ENCODE data around the gene CLDN4.
"Not testable (repeated sequence)": the region's sequence is repeated elsewhere in the genome, so short reads cannot be mapped to it uniquely, and the experiment has no call there.

Gene CLDN4

GRCh38 chr7:73844131-73844547 lies 13.3 kb downstream of the CLDN4 start:
- FAIRE-seq, result no peak

GRCh38 chr7:73844848-73845460 lies 14.2 kb downstream of the CLDN4 start:
- no peak for FAIRE-seq

GRCh38 chr7:73845701-73846195 lies 15.0 kb downstream of the CLDN4 start:
- FAIRE-seq, result not testable (repeated sequence)

GRCh38 chr7:73847941-73848723 lies 17.3 kb downstream of the CLDN4 start:
- no peak for FAIRE-seq

DNA sequence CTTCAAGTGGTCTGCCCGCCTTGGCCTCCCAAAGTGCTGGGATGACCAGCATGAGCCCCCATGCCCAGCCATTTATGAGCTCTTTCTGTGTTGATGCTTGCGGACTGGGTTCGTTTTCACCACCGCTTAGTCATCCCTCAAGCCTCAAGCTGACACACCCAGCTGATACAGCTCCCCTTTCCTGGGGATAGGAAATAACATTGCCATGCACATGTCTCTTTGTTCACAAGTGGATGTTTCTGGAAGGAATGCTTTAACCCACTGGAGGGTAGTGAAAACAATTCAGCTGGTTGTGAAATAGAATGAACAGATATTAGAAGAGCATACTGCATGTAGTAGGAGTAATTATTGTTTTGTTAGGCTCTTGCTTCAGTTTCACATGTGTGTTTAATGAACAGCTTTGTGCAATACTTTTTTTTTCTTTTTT lies 20.0 kb downstream of the CLDN4 start:
- FAIRE-seq, result no peak

DNA sequence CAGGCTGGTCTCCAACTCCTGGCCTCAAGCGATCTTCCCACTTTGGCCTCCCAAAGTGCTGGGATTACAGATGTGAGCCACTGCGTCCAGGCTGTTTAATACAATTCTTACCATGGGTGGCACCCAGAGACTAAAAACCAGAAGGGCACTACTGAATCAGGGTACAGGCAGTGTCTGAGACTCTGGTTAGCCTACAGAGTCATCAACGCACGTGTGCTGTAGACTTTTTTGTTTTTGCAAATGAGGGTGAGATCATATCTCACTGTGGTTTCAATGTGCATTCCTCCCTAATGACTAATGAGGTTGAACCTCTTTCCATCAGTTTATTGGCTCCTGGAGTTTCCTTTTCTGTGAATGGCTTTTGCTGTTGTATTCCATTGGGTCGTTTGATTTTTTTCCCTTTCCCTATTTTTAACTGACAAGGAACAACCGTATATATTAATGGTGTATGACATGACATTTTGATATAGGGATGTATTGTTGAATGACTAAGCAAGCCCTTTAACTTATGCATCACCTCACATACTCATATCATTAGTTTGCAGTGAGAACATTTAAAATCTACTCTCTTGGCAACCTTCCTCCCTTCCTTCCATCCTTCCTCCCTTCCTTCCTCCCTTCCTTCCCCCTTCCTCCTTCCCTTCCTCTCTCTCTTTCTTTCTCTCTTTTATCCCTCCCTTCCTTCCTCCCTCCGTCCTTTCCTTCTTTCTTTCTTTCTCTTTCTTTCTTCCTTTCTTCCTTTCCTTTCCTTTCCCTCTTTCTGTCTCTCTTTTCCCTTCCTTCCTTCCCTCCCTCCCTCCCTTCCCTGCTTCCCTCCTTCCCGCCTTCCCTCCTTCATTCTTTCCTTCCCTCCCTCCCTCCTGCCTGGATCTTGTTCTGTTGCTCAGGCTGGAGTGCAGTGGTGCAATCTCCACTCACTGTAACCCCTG lies 20.9 kb downstream of the CLDN4 start:
- no peak for FAIRE-seq

DNA sequence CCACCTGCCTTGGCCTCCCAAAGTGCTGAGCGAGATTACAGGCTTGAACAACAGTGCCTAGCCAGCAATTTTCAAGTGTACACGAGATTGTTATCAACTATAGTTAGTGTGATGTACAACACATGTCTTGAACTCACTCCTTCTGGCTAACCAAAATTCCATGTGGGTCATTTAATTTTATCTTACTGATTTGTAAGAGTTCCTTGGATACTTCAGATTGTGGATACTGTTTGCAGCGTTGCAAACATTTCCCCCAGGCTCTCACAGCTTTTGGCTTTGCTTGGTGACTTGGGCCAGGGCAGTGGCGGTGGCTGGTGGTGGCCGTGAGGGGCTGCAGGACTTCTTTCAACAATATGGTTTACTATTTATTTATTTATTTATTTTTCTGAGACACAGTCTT lies 21.7 kb downstream of the CLDN4 start:
- no peak for FAIRE-seq

- FAIRE-seq, result no peak
Measured at GRCh38 chr7:73856941-73857340, 26.1 kb downstream of the CLDN4 start.

DNA sequence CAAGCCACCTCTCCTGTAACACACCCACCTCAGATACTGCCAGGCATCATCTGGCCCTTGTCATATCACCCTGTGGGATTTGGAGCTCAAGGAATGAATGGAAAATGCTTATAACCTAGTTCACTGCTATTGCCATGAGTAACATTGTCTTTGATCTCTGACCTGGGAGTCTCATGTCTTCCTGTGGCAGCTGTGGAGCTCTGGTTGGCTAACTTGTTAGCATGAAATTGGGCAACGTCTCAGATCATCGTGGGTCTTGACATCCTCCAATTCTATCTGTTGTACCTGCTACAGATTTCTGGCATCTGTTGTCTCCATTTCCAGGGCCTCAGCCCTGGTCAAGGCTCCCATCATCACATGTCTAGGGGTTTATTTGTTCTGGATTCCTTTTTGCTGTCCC lies 28.0 kb downstream of the CLDN4 start:
- FAIRE-seq, result no peak

GRCh38 chr7:73860859-73861258 lies 30.1 kb downstream of the CLDN4 start, which contains the start of gene TMEM270:
Gene TMEM270 (plus strand): TSS chr7:73861159. CDS start chr7:73861195, 36 bp downstream.
- FAIRE-seq, result no peak

DNA sequence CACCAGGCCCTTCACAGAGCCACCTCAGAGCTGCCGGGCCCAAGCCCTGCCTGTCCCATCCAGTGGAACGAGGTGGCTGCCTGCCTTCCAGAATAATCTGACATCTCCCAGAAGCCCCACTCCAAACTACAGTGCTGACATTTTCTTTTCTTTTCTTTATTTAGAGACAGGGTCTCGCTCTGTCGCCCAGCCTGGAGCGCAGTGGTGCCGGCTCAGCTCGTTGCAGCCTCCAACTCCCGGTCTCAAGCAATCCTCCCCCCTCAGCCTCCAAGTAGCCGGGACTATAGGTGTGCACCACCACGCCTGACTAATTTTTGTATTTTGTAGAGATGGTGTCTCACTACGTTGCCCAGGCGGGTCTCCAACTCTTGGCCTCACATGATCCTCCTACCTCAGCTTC lies 30.5 kb downstream of the CLDN4 start:
- no peak for FAIRE-seq

GRCh38 chr7:73864981-73865711 lies 34.4 kb downstream of the CLDN4 start:
- FAIRE-seq, result no peak

DNA sequence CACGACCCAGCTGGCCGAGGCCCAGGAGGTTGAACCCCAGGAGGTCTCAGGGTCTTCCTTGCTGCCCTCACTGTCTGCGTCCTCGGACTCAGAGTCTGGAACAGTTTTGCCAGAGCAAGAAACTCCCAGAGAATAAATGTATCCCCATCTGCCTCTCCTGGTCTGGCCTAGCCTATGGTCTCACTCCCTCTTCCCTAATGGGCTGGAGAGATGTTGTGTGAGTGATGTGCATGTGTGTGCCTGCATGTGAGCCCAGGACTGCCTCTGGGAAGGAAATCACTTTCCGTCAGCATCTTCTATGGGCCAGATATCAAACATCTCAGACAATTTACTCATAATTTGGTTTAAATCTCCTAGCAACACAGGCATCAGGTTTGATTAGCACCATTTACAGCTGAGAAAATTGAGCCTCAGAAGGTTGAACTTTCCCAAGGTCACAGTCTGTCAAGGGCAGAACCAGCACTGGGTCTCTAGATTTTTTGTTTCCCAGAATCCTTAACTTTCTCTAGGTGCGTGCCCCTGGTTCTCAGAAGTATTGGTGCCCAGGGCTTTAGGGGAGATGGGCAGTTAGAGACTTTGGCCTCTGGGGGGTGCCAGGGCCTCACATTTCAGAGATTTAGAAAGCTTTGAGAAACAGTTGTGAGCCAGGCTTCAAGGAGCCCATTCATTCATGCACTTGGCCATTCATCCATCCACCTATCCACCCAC lies 35.1 kb downstream of the CLDN4 start:
- FAIRE-seq, result no peak

- FAIRE-seq, result no peak
Measured at GRCh38 chr7:73866446-73866767, 35.6 kb downstream of the CLDN4 start.

DNA sequence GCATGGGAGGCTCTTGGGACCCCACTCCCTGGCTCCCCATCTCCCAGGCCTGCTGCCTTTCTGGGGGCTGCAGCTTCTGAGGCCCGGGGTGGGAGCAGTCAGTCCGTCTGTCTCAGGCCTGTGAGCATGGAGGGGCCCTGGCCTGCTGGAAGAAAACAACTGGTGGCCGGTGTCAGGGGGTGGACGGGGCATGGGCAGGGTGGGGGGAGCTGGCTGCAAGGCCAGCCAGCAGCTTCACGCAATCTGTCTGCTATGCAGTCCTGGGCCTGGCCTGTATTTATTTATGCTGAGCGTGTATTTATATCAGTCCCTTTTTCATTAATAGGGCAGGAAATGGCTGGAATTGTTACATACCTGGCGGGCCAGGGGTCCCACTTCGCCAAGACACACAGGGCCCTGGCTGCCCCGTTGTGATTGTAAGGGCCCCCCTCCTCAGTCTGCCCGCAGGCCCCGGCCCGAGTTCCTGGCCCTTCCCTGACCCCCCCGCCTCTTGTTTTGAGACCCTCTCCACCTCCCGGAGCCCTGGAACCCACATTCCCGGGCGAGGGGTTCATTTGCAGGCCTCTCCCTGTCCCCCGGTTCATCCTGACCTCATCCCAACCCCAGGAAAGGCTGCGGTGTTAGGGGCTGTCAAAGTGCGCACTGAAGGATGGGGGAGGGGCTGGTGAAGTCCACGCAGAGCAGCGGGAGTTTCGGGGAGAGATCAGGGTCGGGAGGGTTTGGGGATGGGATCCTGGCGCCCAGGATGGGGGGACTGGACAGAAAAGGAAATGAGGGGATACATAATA lies 38.4 kb downstream of the CLDN4 start:
- FAIRE-seq, result no peak

DNA sequence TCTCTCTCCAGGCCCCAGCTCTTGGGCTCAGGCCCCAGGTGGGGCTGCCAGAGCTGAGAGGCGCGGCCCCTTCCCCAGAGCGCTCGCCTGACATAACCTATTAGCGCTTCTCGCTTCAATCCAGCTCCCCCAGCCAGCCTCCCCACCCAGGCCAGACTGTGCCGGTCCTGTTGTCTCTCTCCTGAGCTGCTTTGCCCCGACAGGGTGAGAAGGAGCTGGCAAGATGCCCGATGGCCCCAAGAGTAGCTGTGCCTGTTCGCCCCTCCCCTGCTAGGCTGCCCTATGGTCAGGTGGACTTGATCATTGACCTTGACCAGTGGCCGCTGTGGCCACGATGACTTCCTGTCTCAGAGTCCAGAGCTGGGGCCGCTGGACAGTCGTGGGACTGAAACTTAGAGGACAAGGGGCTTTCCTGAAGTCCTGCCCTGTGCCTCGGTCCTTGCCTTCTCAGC lies 39.3 kb downstream of the CLDN4 start:
- FAIRE-seq, result no peak

GRCh38 chr7:73871163-73872011 lies 40.6 kb downstream of the CLDN4 start:
- no peak for FAIRE-seq

GRCh38 chr7:73872056-73872908 lies 41.5 kb downstream of the CLDN4 start:
- FAIRE-seq, result no peak

- no peak for FAIRE-seq
Measured at GRCh38 chr7:73876361-73876760, 45.6 kb downstream of the CLDN4 start.

All from colon (tissue), 2 donors.